Ectodermal cell (in vitro differentiated cells): ENCODE data around the gene MEGF8.

Experiments
- H3K27ac ChIP-seq: 2 replicates; pipeline ENCODE4 v1.7.0; 2013; ENCODE audit warnings: mild to moderate bottlenecking, low read depth, low read length; ENCODE audit not compliant: insufficient read depth, poor library complexity, severe bottlenecking
- H3K27me3 ChIP-seq: 2 replicates; pipeline ENCODE4 v1.7.0; 2013; ENCODE audit warnings: mild to moderate bottlenecking, low read length; ENCODE audit not compliant: insufficient read depth, control insufficient read depth, poor library complexity, severe bottlenecking
- H3K36me3 ChIP-seq: one replicate; pipeline ENCODE4 v1.7.0; 2013; ENCODE audit warnings: low read length; ENCODE audit not compliant: control insufficient read depth, insufficient read depth
- H3K4me1 ChIP-seq: one replicate; pipeline ENCODE4 v1.7.0; 2013; ENCODE audit warnings: low read length; ENCODE audit not compliant: control insufficient read depth, insufficient read depth
- H3K4me3 ChIP-seq: 2 replicates; pipeline ENCODE4 v1.7.0; 2013; ENCODE audit warnings: low read depth, low read length, control low read depth; ENCODE audit not compliant: insufficient read depth
- H3K9me3 ChIP-seq: 2 replicates; pipeline ENCODE4 v1.7.0; 2013; ENCODE audit warnings: mild to moderate bottlenecking, low read length, moderate library complexity; ENCODE audit not compliant: control insufficient read depth
- WGBS, 2 experiments: methylation state at CpG; one replicate each; pipeline ENCODE4 v1.1.7; 2013; ENCODE audit warnings: missing lambda C conversion rate in 2 of 2; 5-methylcytosine and 5-hydroxymethylcytosine counted together

Gene MEGF8

GRCh38 chr19:42343344-42344110 is 18.1 kb downstream of the MEGF8 start:
- Histone ChIP-seq H3K36me3 (no peaks in the 10 kb centered on the region), H3K27me3 (no peaks in the 10 kb centered on the region), H3K4me3 (no peak overlapping the region), H3K9me3 (no peaks in the 10 kb centered on the region), H3K4me1 (no peaks in the 10 kb centered on the region), H3K27ac (no peak overlapping the region)
- 90 to 91% methylated on average over 17 of the region's 17 CpGs for WGBS, 2 experiments

DNA sequence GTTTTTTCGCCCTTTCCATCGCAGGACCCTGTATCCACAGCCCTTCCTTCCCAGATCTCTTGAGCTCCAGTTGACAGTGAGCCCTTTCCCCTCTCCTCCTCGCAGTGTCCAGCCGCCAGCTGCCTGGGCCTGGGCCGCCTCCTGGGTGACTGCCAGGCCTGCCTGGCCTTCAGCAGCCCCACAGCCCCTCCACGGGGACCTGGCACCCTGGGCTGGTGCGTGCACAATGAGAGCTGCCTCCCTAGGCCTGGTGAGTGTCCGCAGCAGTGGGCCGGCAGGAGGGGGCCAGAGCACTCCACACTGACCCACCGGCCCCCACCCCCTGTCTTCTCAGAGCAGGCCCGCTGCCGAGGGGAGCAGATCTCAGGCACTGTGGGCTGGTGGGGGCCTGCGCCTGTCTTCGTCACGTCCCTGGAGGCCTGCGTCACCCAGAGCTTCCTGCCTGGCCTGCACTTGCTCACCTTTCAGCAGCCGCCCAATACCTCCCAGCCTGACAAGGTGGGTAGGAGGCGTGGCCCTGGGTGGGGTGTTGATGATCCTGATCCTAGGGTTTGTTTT is 19.0 kb downstream of the MEGF8 start:
- no peak overlapping the region for H3K27ac ChIP-seq
- no peaks in the 10 kb centered on the region for H3K36me3 ChIP-seq
- H3K9me3 ChIP-seq, result no peaks in the 10 kb centered on the region
- H3K27me3 ChIP-seq, result no peaks in the 10 kb centered on the region
- H3K4me3 ChIP-seq, result no peak overlapping the region
- no peaks in the 10 kb centered on the region for H3K4me1 ChIP-seq
- 95 to 96% methylated on average over 17 to 18 of the region's 18 CpGs for WGBS, 2 experiments

GRCh38 chr19:42345191-42345812 is 19.9 kb downstream of the MEGF8 start:
- 86 to 93% methylated on average over 4 to 6 of the region's 6 CpGs for WGBS, 2 experiments
- no peaks in the 10 kb centered on the region for H3K27me3 ChIP-seq
- H3K4me3 ChIP-seq, result no peak overlapping the region
- no peak overlapping the region for H3K27ac ChIP-seq
- no peaks in the 10 kb centered on the region for H3K4me1 ChIP-seq
- no peaks in the 10 kb centered on the region for H3K9me3 ChIP-seq
- H3K36me3 ChIP-seq, result no peaks in the 10 kb centered on the region

DNA sequence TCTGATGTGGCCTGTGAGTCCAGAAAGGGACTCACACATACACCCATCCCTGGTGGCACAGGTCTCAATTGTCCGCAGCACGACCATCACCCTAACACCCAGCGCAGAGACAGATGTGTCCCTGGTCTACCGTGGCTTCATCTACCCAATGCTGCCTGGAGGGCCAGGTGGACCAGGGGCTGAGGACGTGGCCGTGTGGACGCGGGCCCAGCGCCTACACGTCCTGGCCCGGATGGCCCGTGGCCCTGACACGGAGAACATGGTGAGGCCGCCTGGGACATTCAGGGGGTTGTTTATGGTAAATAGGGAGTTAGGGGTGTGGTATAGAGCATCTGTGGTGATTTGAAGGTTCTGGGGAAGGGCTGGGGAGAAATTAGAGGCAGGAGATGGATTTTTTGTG is 22.8 kb downstream of the MEGF8 start:
- H3K4me1 ChIP-seq, result peaks cover 6% of the 10 kb centered on the region
- H3K36me3 ChIP-seq, result no peaks in the 10 kb centered on the region
- no peak overlapping the region for H3K27ac ChIP-seq
- H3K4me3 ChIP-seq, result no peak overlapping the region
- 95% methylated on average over 14 of the region's 14 CpGs for WGBS, 2 experiments
- no peaks in the 10 kb centered on the region for H3K9me3 ChIP-seq
- H3K27me3 ChIP-seq, result no peaks in the 10 kb centered on the region

DNA sequence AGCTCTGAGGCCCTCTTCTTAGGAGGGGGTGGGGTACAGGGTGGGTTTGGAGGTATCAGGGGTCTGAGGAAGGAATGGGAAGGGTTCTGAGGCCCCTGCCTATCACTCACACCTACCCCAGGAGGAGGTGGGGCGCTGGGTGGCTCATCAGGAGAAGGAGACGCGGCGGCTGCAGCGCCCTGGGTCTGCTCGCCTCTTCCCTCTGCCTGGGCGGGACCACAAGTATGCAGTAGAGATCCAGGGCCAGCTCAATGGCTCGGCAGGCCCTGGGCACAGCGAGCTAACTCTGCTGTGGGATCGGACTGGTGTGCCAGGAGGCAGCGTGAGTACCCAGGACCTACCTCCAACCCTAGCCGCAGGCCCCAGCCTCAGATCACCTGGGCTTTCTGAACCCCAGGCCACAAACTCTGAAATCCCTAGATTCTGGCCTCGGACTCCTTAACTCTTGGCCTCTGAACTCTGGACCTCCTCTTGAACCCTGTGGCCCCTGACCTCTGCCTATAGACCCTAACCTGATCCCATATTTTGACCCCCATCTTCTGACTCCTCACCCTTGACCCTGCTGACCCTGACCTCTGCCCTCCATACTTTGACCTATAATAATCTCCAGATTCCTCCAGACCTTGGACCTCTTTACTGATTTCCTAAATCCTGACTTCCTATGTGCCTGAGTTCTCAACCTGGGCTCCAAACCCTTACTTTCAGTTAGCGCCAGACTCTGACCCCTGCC is 24.1 kb downstream of the MEGF8 start:
- no peak overlapping the region for H3K27ac ChIP-seq
- 92 to 95% methylated on average over 14 of the region's 14 CpGs for WGBS, 2 experiments
- H3K4me1 ChIP-seq, result peaks cover 8% of the 10 kb centered on the region
- H3K27me3 ChIP-seq, result no peaks in the 10 kb centered on the region
- H3K4me3 ChIP-seq, result no peak overlapping the region
- H3K9me3 ChIP-seq, result no peaks in the 10 kb centered on the region
- H3K36me3 ChIP-seq, result peaks cover 2% of the 10 kb centered on the region

- Histone ChIP-seq H3K27ac (no peak overlapping the region), H3K9me3 (no peaks in the 10 kb centered on the region), H3K4me3 (no peak overlapping the region), H3K4me1 (peaks cover 8% of the 10 kb centered on the region), H3K36me3 (peaks cover 2% of the 10 kb centered on the region), H3K27me3 (no peaks in the 10 kb centered on the region)
- 94 to 95% methylated on average over 3 of the region's 3 CpGs for WGBS, 2 experiments
Observed at GRCh38 chr19:42350417-42350816, 25.0 kb downstream of the MEGF8 start.

- no peak overlapping the region for H3K27ac ChIP-seq
- peaks cover 3% of the 10 kb centered on the region for H3K36me3 ChIP-seq
- H3K9me3 ChIP-seq, result no peaks in the 10 kb centered on the region
- WGBS, 2 experiments, result 94% methylated on average over 21 of the region's 21 CpGs
- H3K4me3 ChIP-seq, result no peak overlapping the region
- no peaks in the 10 kb centered on the region for H3K27me3 ChIP-seq
- peaks cover 8% of the 10 kb centered on the region for H3K4me1 ChIP-seq
Observed at GRCh38 chr19:42351079-42351735, 25.8 kb downstream of the MEGF8 start.

DNA sequence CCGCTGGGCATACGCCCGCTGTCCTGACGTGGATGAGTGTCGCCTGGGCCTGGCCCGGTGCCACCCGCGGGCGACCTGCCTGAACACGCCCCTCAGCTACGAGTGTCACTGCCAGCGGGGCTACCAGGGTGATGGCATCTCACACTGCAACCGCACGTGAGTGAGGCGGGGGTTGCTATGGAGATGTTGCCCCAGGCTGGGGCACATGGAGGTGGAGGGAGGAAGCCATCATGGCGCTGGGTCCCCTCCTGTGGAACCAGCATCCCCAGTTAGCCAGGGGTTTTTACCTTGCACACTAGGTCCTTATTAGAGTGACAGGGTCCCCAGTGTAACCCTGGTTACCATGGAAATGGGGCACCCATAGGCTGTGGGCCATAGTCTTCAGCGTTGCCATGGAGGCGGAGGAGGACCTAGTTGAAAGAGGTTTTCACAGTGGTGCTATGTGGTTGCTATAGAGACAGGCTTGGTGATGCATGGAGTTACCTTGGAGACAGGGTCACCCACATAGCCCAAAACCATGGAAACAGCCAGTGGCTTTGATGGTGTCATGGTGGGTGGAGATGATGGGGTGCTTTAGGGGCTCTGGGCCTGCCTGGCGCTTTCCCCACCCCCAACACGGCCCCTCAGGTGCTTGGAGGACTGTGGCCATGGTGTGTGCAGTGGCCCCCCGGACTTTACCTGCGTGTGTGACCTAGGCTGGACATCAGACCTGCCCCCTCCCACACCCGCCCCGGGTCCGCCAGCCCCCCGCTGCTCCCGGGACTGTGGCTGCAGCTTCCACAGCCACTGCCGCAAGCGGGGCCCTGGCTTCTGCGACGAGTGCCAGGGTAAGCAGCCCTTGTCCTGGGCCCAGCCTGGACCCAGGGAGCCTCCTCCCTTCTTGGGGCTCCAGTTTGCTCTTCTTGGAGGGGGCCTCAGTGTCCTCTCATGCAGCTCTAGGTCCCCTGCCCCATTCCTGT is 27.1 kb downstream of the MEGF8 start:
- H3K27me3 ChIP-seq, result no peaks in the 10 kb centered on the region
- no peak overlapping the region for H3K4me3 ChIP-seq
- WGBS, 2 experiments, result 93 to 95% methylated on average over 31 of the region's 31 CpGs
- peak overlapping the region; percentile 33 for H3K27ac ChIP-seq
- H3K4me1 ChIP-seq, result peaks cover 8% of the 10 kb centered on the region
- H3K36me3 ChIP-seq, result peaks cover 7% of the 10 kb centered on the region
- H3K9me3 ChIP-seq, result no peaks in the 10 kb centered on the region

DNA sequence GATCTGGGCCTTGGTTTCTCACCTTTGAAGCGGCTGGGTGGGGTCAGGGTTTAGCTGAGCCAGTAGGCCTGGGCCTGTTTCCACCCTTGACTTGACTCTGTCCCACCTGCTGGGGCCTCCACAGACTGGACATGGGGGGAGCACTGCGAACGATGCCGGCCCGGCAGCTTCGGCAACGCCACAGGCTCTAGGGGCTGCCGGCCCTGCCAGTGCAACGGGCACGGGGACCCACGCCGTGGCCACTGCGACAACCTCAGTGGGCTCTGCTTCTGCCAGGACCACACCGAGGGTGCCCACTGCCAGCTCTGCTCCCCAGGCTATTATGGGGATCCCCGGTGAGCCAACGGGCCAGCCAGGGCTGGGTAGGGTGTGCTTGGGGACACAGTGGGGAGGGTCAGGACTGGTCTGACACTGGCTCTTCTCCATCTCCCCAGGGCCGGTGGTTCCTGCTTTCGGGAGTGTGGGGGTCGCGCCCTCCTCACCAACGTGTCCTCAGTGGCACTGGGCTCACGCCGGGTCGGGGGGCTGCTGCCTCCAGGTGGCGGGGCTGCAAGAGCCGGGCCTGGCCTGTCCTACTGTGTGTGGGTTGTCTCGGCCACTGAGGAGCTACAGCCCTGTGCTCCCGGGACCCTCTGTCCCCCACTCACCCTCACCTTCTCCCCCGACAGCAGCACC is 28.0 kb downstream of the MEGF8 start:
- Histone ChIP-seq H3K9me3 (no peaks in the 10 kb centered on the region), H3K4me1 (peaks cover 8% of the 10 kb centered on the region), H3K27me3 (no peaks in the 10 kb centered on the region), H3K4me3 (no peak overlapping the region), H3K36me3 (peaks cover 7% of the 10 kb centered on the region), H3K27ac (no peak overlapping the region)
- 94 to 96% methylated on average over 29 of the region's 29 CpGs for WGBS, 2 experiments
